Liver (tissue), 9 donors: Measurements from ENCODE around the gene NUBPL. TPM values are rescaled to one million over a fixed set of nuclear protein-coding genes. Genes with fewer than 3 reads are reported as not detected.
"Not testable (repeated sequence)": the region's sequence is repeated elsewhere in the genome, so short reads cannot be mapped to it uniquely, and the experiment has no call there.

Experiments used
- DNase-seq: peaks from one replicate; pipeline ENCODE4 v3.0.0-alpha.2; 2017; ENCODE audit warnings: low spot score
- H3K27ac ChIP-seq, 2 donors: one replicate each; pipeline ENCODE4 v1.7.0; 2013; ENCODE audit warnings: inconsistent platforms in 2 of 2, low read length in 2 of 2, control low read depth in 1 of 2, low read depth in 1 of 2, mild to moderate bottlenecking in 1 of 2
- H3K27me3 ChIP-seq, 4 donors: one replicate each; pipeline versions ENCODE4 v1.6.1 to v1.7.0; 2013; ENCODE audit warnings: low read length in 3 of 4, inconsistent platforms in 1 of 4, mild to moderate bottlenecking in 1 of 4, moderate library complexity in 1 of 4; ENCODE audit not compliant: control insufficient read depth in 4 of 4, insufficient read depth in 4 of 4
- H3K36me3 ChIP-seq, 4 donors: one replicate each; pipeline versions ENCODE4 v1.6.1 to v1.7.0; 2013; ENCODE audit warnings: low read length in 3 of 4, mild to moderate bottlenecking in 3 of 4, low read depth in 1 of 4, moderate library complexity in 1 of 4; ENCODE audit not compliant: control insufficient read depth in 4 of 4, insufficient read depth in 3 of 4
- H3K4me1 ChIP-seq, 4 donors: one replicate each; pipeline versions ENCODE4 v1.6.1 to v1.7.0; 2013; ENCODE audit warnings: low read length in 3 of 4, mild to moderate bottlenecking in 3 of 4, moderate library complexity in 1 of 4; ENCODE audit not compliant: control insufficient read depth in 4 of 4, insufficient read depth in 4 of 4
- H3K4me3 ChIP-seq, 3 donors: one replicate each; pipeline versions ENCODE4 v1.6.1 to v1.7.0; 2013; ENCODE audit warnings: low read length in 3 of 3, control low read depth in 1 of 3, low read depth in 1 of 3, mild to moderate bottlenecking in 1 of 3
- H3K9ac ChIP-seq, 2 donors: one replicate each; pipeline ENCODE4 v1.7.0; 2013; ENCODE audit warnings: low read length in 2 of 2, mild to moderate bottlenecking in 2 of 2, moderate library complexity in 2 of 2, control low read depth in 1 of 2, low read depth in 1 of 2
- H3K9me3 ChIP-seq, 4 donors: one replicate each; pipeline versions ENCODE4 v1.6.1 to v1.7.0; 2013; ENCODE audit warnings: low read length in 3 of 4; ENCODE audit not compliant: control insufficient read depth in 4 of 4
- EGR1 ChIP-seq, 2 donors: IDR thresholded peaks; 2 replicates each; pipeline ENCODE4 v1.6.1; 2016 to 2018; ENCODE audit warnings: antibody characterized with exemption in 2 of 2, low read depth in 2 of 2
- FOXA1 ChIP-seq: IDR thresholded peaks from 2 replicates; pipeline ENCODE4 v1.6.1; 2016; ENCODE audit warnings: antibody characterized with exemption
- GABPA ChIP-seq, 2 donors: IDR thresholded peaks in 1 of 2; conservative IDR thresholded peaks in 1 of 2; 2 replicates each; pipeline ENCODE4 v1.6.1; 2016; ENCODE audit warnings: antibody characterized with exemption in 2 of 2, mild to moderate bottlenecking in 1 of 2, moderate library complexity in 1 of 2
- HNF4A ChIP-seq, 2 donors: conservative IDR thresholded peaks; 2 replicates each; pipeline ENCODE4 v1.6.1; 2016; ENCODE audit warnings: antibody characterized with exemption in 2 of 2, mild to moderate bottlenecking in 2 of 2
- HNF4G ChIP-seq: IDR thresholded peaks from 2 replicates; pipeline ENCODE4 v1.6.1; 2016; ENCODE audit warnings: antibody characterized with exemption
- JUND ChIP-seq, 2 donors: IDR thresholded peaks; 2 replicates each; pipeline ENCODE4 v1.6.1; 2016; ENCODE audit warnings: antibody characterized with exemption in 2 of 2
- NR2F2 ChIP-seq: IDR thresholded peaks from 2 replicates; pipeline ENCODE4 v1.6.1; 2016; ENCODE audit warnings: antibody characterized with exemption
- RAD21 ChIP-seq, 2 donors: IDR thresholded peaks; 2 replicates each; pipeline ENCODE4 v1.6.1; 2016; ENCODE audit warnings: antibody characterized with exemption in 2 of 2, mild to moderate bottlenecking in 2 of 2
- RXRA ChIP-seq, 2 donors: IDR thresholded peaks; 2 replicates each; pipeline ENCODE4 v1.6.1; 2017 to 2018; ENCODE audit warnings: antibody characterized with exemption in 2 of 2, mild to moderate bottlenecking in 1 of 2
- SP1 ChIP-seq: IDR thresholded peaks from 2 replicates; pipeline ENCODE4 v1.6.1; 2018; ENCODE audit warnings: antibody characterized with exemption, mild to moderate bottlenecking
- TAF1 ChIP-seq: conservative IDR thresholded peaks from 2 replicates; pipeline ENCODE4 v1.6.1; 2016; ENCODE audit warnings: antibody characterized with exemption, mild to moderate bottlenecking
- YY1 ChIP-seq: IDR thresholded peaks from 2 replicates; pipeline ENCODE4 v1.6.1; 2016; ENCODE audit warnings: antibody characterized with exemption, mild to moderate bottlenecking
- WGBS: extraction: QIAGEN DNeasy Blood & Tissue Kit; methylation state at CpG from one replicate; pipeline ENCODE4 v1.1.7; 2013; 5-methylcytosine and 5-hydroxymethylcytosine counted together
- polyA plus RNA-seq, 2 donors: library from polyadenylated mRNA; stranded (reverse) in 1 of 2; unstranded in 1 of 2; fragments of 200-250 nt in 1 of 2; fragments of >200 nt in 1 of 2; fragmentation: Nextera tagmentation in 1 of 2; extraction: Ambion mirVana in 1 of 2; gene quantifications; one replicate each; pipeline versions ENCODE4 v1.2.1 to v1.2.3, GENCODE V29; 2013 to 2015
- total RNA-seq, 2 donors: library from RNA; depleted of rRNA; stranded (reverse); fragments of >200 nt; gene quantifications; one replicate each; pipeline ENCODE4 v1.2.3, GENCODE V29; 2014
- TF ChIP-seq, protein P1 (sequence below): IDR thresholded peaks from 2 replicates; pipeline ENCODE4 v1.6.1; 2016; ENCODE audit warnings: antibody characterized with exemption
- TF ChIP-seq, protein P2 (sequence below): IDR thresholded peaks from 2 replicates; pipeline ENCODE4 v1.6.1; 2016; ENCODE audit warnings: antibody characterized with exemption
- TF ChIP-seq, protein P3 (sequence below): fragments of 150-350 bp; IDR thresholded peaks from 2 replicates; pipeline ENCODE4 v1.5.1; 2017; ENCODE audit warnings: improper control_type of control experiment, low read depth, low read length; ENCODE audit not compliant: missing input control
- TF ChIP-seq, protein P4 (sequence below): IDR thresholded peaks from 2 replicates; pipeline ENCODE4 v1.6.1; 2016; ENCODE audit warnings: antibody characterized with exemption
- donor health status: healthy.
- donor health status: healthy.
- donor health status: healthy.
- donor health status: healthy.
- donor health status: healthy.

Gene NUBPL
- total and polyA plus RNA-seq, 4 donors: 4.2 to 9.3 (median 6.7) TPM

DNA sequence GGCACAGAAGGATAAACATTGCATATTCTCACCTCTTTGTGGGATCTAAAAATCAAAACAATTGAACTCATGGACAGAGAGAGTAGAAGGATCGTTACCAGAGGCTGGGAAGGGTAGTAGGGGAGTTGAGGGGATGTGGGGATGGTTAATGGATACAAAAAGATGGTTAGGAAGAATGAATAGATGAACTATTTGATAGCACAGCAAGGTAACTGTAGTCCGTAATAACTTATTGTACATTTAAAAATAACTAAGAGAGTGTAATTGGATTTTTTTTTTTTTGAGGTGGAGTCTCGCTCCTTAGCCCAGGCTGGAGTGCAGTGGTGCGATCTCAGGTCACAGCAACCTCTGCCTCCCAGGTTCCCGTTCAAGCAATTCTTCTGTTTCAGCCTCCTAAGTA, 52.0 kb downstream of the NUBPL start:
- Histone ChIP-seq H3K4me3 (no peak overlapping the region), H3K9me3 (no peaks in the 10 kb centered on the region), H3K27me3 (no peaks in the 10 kb centered on the region), H3K4me1 (no peaks in the 10 kb centered on the region), H3K9ac (no peak overlapping the region), H3K36me3 (no peaks in the 10 kb centered on the region), H3K27ac (no peak overlapping the region)
- DNase-seq: no peak
- WGBS: 96% methylated on average over 5 of the region's 5 CpGs
- TF ChIP-seq, protein P1, sequence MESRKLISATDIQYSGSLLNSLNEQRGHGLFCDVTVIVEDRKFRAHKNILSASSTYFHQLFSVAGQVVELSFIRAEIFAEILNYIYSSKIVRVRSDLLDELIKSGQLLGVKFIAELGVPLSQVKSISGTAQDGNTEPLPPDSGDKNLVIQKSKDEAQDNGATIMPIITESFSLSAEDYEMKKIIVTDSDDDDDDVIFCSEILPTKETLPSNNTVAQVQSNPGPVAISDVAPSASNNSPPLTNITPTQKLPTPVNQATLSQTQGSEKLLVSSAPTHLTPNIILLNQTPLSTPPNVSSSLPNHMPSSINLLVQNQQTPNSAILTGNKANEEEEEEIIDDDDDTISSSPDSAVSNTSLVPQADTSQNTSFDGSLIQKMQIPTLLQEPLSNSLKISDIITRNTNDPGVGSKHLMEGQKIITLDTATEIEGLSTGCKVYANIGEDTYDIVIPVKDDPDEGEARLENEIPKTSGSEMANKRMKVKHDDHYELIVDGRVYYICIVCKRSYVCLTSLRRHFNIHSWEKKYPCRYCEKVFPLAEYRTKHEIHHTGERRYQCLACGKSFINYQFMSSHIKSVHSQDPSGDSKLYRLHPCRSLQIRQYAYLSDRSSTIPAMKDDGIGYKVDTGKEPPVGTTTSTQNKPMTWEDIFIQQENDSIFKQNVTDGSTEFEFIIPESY: no peak
- no peak for TF ChIP-seq SP1
- no peak for TF ChIP-seq HNF4A (conservative IDR thresholded peaks at IDR 0.05)
- TF ChIP-seq RAD21 (IDR thresholded peaks at IDR 0.05): no peak
- no peak for TF ChIP-seq JUND (IDR thresholded peaks at IDR 0.05)
- TF ChIP-seq, protein P2, sequence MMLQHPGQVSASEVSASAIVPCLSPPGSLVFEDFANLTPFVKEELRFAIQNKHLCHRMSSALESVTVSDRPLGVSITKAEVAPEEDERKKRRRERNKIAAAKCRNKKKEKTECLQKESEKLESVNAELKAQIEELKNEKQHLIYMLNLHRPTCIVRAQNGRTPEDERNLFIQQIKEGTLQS: no peak
- TF ChIP-seq YY1: no peak
- no peak for TF ChIP-seq RXRA (IDR thresholded peaks at IDR 0.05)
- TF ChIP-seq, protein P3, sequence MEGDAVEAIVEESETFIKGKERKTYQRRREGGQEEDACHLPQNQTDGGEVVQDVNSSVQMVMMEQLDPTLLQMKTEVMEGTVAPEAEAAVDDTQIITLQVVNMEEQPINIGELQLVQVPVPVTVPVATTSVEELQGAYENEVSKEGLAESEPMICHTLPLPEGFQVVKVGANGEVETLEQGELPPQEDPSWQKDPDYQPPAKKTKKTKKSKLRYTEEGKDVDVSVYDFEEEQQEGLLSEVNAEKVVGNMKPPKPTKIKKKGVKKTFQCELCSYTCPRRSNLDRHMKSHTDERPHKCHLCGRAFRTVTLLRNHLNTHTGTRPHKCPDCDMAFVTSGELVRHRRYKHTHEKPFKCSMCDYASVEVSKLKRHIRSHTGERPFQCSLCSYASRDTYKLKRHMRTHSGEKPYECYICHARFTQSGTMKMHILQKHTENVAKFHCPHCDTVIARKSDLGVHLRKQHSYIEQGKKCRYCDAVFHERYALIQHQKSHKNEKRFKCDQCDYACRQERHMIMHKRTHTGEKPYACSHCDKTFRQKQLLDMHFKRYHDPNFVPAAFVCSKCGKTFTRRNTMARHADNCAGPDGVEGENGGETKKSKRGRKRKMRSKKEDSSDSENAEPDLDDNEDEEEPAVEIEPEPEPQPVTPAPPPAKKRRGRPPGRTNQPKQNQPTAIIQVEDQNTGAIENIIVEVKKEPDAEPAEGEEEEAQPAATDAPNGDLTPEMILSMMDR: no peak
- no peak for TF ChIP-seq FOXA1
- TF ChIP-seq GABPA (IDR thresholded peaks at IDR 0.05 in 1 of 2, conservative IDR thresholded peaks at IDR 0.05 in 1 of 2): no peak
- TF ChIP-seq EGR1 (IDR thresholded peaks at IDR 0.05; ENCODE audit: low read depth in 2 of 2): no peak
- no peak for TF ChIP-seq TAF1
- no peak for TF ChIP-seq HNF4G
- TF ChIP-seq NR2F2: no peak

DNA sequence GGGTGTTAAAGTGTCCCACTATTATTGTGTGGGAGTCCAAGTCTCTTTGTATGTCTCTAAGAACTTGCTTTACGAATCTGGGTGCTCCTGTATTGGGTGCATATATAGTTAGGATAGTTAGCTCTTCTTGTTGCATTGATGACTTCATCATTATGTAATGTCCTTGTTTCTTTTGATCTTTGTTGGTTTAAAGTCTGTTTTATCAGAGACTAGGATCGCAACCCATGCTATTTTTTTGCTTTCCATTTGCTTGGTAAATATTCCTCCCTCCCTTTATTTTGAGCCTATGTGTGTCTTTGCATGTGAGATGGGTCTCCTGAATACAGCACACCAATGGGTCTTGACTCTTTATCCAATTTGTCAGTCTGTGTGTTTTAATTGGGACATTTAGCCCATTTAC, 57.7 kb downstream of the NUBPL start:
- H3K36me3 ChIP-seq, H3K9ac ChIP-seq, H3K4me1 ChIP-seq, H3K9me3 ChIP-seq, H3K4me3 ChIP-seq, H3K27ac ChIP-seq, DNase-seq, H3K27me3 ChIP-seq: not testable (repeated sequence)
- WGBS: 77% methylated on average over 2 of the region's 2 CpGs

DNA sequence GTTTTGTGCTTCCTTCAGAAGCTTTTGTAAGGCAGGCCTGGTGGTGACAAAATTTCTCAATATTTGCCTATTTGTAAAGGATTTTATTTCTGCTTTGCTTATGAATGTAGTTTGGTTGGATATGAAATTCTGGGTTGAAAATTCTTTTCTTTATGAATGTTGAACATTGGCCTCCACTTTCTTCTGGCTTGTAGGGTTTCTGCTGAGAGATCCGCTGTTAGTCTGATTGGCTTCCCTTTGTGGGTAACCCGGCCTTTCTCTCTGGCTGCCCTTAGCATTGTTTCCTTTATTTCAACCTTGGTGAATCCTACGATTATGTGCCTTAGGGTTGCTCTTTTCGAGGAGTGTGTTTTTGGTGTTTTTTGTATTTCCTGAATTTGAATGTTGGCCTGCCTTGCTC, 58.2 kb downstream of the NUBPL start:
- TF ChIP-seq HNF4G (no peak), FOXA1 (no peak), HNF4A (conservative IDR thresholded peaks at IDR 0.05) (no peak)
- TF ChIP-seq, protein P4, sequence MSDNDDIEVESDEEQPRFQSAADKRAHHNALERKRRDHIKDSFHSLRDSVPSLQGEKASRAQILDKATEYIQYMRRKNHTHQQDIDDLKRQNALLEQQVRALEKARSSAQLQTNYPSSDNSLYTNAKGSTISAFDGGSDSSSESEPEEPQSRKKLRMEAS: no peak
- 96% methylated on average over 4 of the region's 4 CpGs for WGBS

DNA sequence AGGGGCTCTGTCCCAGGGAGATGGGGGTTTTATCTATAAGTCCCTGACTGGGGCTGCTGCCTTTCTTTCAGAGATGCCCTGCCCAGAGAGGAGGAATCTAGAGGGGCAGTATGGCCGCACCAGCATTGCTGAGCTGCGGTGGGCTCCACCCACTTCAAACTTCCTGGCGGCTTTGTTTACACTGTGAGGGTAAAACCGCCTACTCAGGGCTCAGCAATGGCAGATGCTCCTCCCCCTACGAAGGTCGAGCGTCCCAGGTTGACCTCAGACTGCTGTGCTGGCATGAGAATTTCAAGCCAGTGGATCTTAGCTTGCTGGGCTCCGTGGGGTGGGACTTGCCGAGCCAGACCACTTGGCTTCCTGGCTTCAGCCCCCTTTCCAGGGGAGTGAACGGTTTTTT, 59.7 kb downstream of the NUBPL start:
- not testable (repeated sequence) for H3K36me3 ChIP-seq, H3K9me3 ChIP-seq, H3K27me3 ChIP-seq, H3K9ac ChIP-seq, DNase-seq, H3K4me3 ChIP-seq, H3K4me1 ChIP-seq, H3K27ac ChIP-seq
- WGBS: 97% methylated on average over 10 of the region's 10 CpGs

More for the DNA sequence above, 58.2 kb downstream of the NUBPL start:
- no peak for DNase-seq
- Histone ChIP-seq H3K9me3 (peaks cover 0 to 3% (median under 1%) of the 10 kb centered on the region in 4 donors), H3K4me1 (no peaks in the 10 kb centered on the region), H3K9ac (no peak overlapping the region), H3K27ac (no peak overlapping the region), H3K36me3 (peaks cover 0 to 1% (median 0%) of the 10 kb centered on the region in 4 donors), H3K27me3 (no peaks in the 10 kb centered on the region), H3K4me3 (no peak overlapping the region)
